ENCODE data around the gene UTS2B.

Gene UTS2B, protein sequence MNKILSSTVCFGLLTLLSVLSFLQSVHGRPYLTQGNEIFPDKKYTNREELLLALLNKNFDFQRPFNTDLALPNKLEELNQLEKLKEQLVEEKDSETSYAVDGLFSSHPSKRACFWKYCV

DNA sequence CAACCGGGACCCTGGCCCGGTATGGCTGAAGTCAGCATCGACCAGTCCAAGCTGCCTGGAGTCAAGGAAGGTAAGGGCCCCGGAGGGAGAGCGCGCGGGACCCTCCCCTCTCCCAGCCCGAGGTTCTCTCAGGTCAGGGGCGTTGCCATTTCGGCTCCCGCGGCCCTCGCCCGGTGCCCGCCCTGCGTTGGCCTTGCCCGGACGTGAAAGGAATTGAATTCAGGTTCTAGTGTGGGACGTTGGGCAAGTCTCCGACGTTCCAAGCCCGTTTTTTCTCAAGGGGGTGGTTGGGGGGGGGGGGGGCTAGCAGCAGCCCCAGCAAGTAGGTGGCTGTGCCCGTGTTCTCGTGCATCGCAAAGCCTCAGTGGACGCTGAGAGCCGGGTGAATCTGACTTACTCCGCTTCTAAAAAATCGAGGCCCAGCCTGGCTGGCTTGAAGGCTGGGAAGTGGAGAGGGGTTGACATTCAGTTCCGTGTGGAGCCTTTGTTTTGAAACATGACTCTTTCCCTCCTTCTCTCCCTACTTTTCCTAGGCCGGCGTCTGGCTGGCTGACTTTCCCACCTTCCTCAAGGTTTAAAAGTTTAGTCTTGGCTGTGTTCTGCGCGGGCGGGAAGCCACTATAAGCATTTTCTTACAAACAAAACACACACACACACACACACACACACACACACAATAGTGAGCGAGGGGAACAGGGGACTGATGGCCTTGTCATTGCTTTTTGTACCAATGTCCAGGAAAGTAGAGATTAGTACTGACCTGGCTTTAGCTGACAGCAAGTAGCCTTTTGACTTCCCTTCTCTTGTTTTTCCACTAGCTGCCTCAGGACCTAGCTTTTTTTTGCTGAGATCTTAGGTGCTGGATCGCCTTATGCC lies at the start of gene UTS2B:
Gene UTS2B, minus strand, starts transcription at position 873 of the 876 bp plus-strand sequence. CDS start 48,337 bp downstream, outside the sequence.
- peak; percentile 77 for DNase-seq (ENCODE audit: low spot score)

DNA sequence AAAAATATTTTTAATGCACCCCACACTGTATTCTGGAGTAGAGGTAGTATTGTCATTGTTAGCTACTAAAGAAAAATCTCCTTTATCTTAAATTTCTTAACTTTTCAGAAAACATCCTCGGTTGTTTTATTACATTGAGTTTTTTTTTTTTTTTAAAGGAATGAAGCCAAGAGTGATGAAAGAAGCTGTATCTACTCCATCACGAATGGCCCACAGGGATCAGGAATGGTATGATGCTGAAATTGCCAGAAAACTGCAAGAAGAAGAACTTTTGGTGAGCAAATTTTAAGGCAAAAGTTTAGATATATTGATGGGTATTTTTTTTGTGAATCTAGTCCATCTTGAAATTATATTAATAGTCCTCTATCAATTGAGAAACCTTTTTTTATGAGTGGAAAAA lies 49.7 kb upstream of the UTS2B start:
- DNase-seq (ENCODE audit: low spot score) = no peak

DNA sequence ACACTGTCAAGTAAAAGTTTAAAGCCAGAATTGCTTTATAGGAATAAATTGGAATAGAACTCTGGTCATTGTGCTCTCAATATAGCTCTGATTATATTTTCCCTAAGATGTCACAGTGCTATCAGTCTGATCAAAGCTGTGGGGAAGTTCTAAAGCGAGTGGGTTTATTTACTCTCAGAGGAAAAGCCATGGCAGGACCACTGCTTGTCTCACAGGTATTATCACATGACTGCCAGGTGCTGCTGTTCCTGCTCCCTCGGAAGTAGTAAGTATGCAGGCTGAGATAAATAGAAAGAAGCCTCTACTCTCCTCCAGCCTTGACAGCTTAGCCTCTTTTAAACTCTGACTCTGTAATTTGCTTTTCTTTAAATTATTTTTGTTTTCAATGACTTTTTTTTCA lies 49.1 kb upstream of the UTS2B start:
- no peak for DNase-seq (ENCODE audit: low spot score)

DNA sequence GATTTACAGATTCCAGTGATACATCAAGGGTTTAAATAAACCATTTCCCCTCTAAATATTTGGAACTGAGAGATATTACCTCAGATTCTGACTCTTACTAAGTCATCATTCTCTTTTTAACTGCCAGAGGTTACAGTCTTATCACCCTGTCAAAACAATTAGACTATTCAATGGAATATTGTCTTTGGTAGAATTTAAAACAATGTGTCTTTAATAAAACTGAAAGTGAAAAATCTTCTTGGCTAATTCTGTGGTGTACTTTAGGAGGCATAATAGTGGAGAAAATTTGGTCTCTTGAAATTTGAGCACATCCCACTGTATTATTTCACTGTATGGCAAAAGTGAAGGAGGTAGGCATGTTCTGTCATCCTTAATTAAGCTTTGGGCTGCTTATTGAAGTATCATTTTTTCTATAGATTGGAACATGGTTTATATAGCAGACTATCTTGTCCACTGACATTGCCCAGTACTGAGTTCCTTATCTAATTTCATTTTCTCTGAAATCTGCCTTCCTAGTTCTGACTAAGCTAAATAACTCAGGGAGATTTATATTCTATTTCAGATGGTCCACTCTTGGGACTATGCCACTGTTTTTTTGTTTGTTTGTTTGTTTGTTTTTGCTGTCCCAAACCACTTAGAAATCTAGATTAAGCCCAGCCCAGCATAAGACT lies 48.0 kb upstream of the UTS2B start:
- DNase-seq (ENCODE audit: low spot score) = no peak

DNA sequence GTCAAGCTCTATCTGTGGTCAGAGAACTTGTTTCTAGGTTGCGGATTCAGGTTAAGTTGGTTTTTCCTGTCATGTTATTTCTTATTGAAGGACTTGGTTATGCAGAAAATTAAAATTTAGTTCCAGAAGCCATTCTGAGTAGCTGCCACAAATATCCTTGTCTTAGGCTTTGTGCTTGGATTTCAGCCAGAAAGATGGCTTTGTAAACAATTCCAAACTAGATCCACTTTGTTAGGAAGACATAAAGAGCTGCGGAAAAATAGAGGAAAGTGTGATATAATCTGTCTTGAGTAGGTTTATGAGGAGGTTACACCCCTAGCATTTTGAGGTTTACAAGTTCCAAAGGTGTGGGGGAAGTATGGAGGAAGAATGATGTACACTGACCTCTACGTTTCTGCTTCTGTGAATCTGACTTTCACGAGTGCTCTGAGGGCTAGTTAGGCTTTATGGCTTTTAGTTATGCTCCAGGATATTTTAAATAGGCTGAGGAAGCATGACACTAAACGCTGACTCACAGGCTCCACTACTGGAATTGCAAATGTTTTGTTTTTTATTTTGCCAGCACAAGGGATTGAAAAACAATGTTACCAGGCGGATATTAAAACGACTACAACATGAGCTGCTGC lies 46.3 kb upstream of the UTS2B start:
- DNase-seq (ENCODE audit: low spot score) = no peak

DNA sequence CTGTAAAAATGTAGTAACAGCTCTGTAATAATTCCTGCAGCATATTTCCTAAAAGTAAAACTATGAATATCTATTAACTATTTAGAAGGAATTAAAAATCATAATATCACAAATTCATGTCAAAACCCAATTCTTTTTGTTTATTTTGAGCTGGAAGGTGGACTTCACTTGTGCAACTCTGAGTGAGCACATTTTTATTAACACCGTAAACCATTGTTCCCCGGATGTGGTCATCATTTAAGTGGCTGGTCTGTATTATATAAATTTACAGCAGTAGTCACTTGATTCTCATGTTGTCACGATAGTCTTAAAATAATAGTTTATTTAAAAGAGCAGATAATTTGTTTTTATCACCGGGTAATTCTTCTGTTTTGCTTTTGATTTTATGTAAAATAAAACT lies 43.0 kb upstream of the UTS2B start:
- no peak for DNase-seq (ENCODE audit: low spot score)

DNA sequence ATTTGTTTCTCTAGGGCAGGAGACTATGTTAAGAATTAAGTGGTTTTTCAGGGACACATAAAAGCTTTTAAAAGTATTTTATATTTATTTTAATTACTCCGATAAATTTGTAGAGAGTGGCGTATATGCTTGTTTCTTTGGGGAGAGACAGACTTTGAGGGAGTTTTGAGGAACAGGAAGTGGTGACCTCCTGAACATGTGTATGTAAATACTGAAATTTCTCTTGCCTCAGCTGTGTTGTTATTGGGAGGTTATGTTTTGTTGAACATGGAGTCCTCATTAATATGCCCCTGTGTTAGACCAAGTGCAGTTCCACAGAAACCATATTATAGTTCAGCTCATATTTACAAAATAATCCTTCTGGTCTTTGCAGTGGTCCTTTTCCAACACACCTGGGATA lies 41.8 kb upstream of the UTS2B start:
- DNase-seq (ENCODE audit: low spot score) = no peak

DNA sequence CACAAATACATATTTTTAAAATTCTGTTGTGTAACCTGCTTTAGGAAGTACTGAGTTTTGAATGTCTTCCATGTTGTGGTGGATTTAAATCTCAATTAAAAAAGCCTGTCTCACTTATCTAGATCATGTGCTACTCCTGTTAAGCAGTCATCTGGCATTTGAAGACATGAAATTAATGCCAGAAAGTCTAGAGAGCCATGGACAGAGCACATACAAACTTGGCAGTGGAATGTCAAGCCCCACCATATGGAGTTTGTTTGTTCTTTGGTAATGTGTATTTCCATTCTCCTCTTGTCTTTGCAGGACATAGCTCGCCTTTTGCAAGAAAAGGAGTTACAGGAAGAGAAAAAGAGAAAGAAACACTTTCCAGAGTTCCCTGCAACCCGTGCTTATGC lies 39.3 kb upstream of the UTS2B start:
- no peak for DNase-seq (ENCODE audit: low spot score)

DNA sequence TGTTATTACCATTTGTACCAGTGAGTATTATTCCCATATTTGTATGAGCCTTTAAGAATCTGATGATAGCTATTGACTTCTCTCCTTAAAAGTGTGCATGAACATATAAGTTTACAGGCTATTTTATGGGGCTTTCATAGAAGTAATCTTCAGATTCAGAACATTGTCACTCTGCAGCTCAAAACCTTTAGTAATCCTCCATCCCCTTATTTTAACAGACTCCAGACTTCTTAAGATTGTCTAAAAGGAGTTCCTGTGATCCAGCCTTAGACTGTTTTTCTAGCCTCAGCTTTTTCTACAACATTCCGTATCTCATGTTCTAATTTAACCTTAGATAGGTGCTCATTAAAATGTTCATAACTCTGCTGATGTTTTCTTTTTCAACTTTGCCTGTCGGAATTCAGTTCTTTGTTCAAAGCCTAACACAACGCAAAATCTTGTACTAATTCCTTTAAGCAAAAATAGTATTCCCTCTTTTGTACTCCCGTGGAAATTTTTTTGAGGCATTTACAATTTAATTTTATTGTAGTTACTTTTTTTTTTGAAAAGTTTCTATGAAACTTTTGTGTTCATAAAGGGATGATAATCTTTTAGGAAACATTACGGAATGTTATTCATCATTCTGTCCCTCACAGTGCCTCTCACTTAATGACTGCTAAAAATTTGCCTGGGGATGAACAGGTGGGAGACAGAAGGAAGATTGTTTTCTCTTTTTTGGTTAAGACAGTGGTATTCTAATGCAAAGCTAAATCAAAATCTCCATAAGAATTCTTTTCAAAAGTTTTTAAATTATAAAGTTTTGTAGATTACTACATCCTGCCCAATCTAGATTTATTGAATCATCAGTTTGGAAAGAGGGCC lies 38.7 kb upstream of the UTS2B start:
- no peak for DNase-seq (ENCODE audit: low spot score)

DNA sequence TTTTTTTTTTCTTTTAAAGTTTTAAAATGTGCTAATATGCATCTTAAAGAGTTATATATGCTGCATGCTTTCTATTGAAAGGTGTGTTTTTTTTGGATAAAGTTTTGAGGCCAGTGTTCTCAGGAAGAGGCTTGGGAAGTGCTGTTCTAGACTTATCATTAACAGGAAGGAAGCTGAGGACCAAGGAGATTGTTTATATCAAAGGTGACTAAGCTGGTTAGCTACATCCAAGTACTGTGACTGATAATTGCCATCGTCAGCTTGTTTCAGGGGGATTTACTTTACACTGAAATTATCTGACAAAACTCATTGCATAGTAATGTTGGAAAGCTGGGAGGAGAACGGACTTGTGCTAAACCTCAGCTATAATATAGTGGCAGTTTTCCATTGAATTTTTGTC lies 36.3 kb upstream of the UTS2B start:
- no peak for DNase-seq (ENCODE audit: low spot score)

DNA sequence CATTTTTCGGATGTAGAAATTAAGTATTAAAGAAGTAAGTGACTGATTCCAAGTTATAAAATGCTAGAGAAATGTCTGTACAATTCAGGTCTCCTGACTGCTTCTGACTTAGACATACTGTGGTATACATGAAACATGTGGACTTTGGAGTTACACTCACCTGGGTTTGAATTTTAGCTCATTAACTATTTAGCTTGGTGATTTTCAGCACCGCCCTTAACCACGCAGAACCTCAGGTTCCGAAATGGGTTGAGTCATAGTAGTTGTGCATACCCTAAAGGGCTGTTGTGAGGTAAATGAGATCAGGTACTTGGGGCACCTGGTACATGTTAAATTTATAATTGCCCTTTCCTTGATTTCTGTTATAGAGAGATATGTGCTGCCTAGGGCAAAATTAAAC lies 32.9 kb upstream of the UTS2B start:
- DNase-seq (ENCODE audit: low spot score) = no peak

DNA sequence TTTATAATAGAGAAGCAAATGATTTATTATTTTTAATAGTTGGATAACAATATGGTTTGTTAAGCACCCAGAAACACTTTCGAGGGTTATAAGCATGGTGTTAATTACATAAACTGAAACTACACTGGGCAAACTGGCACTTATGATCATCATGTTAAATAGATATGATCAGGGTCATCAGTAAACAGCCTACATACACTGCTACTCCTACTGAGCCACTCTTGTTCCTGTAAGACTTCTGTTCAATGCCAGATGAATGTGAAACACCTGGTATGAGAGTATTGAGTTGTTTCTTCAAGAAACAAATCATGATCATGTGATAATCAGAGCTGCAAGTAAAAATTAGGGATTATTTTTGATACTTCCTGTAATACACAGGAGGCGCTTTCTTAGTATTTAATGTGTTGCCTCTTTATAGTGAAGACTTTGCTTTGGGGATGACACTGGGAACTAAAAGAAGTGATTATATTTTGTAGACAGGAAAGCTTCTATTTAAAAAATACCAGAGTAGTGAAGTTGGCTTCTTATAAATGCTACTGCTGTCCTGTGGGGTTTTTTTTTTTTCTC lies 32.3 kb upstream of the UTS2B start:
- no peak for DNase-seq (ENCODE audit: low spot score)

DNA sequence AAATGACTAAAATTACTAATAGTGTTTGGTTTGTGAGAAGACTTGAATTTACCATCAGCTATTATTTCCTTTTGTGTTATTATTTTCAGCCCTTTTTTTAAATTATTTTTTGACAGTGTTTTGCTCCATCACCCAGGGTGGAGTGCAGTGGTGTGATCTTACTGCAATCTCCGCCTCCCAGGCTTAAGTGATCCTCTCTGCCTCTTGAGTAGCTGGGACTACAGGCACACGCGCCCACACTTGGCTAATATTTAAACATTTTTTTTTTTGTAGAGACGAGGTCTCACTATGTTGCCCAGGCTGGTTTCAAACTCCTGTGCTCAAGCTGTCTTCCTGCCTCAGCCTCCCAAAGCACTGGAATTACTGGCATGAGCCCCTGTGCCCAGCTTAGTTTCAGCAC lies 31.7 kb upstream of the UTS2B start:
- no peak for DNase-seq (ENCODE audit: low spot score)

DNA sequence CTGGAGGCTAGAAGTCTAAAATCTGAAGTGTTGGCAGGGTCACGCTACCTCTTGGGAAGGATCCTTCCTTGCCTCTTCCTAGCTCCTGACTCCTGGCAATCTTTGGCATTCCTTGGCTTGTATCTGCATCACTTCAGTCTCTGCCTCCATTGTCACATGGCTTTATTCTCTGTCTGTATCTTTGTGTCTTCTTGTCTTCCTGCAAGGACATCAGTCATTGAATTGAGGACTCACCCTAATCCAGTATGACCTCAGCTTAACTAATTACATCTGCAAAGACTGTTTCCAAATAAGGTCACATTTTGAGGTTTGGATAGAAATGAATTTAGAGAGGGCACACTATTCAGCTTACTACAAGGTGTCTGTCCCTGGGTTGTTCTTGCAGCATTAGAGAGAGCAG lies 31.1 kb upstream of the UTS2B start:
- no peak for DNase-seq (ENCODE audit: low spot score)

DNA sequence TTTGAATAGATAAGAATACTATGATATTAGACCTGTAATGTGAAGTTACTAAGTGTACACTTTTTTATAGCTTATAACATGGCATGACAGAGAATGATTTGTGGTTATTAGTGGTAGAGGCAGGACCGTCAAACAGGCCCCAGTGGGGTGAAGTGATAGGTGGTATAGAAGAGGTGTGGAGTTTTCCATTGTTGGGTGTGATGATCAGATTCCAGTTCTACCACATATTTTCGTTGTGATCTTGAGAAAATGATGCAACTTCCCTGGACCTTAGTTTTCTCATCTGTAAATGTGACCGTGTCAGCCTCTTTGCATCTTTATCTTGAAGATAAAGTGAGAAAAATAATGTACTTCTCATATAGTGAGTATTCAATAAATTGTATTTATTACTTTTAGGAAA lies 30.3 kb upstream of the UTS2B start:
- DNase-seq (ENCODE audit: low spot score) = no peak

DNA sequence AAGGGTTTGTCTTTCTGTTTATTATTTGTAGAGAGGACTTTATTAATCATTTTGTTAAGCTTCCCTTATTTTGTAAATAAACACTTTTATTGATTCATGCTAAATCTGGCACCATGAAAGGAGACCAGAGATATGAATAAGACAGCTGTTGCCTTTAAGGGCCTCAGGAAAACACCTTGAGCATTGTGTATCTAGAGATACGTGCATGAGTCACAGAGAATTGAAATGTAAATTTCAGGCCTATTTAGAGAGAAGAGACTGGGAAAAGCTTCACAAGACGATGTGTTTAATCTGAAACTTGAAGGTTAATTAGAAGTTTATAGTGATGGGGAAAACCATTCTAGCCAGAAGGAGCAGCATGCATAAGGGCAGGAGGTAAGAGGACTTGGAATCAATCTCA lies 28.6 kb upstream of the UTS2B start:
- no peak for DNase-seq (ENCODE audit: low spot score)

DNA sequence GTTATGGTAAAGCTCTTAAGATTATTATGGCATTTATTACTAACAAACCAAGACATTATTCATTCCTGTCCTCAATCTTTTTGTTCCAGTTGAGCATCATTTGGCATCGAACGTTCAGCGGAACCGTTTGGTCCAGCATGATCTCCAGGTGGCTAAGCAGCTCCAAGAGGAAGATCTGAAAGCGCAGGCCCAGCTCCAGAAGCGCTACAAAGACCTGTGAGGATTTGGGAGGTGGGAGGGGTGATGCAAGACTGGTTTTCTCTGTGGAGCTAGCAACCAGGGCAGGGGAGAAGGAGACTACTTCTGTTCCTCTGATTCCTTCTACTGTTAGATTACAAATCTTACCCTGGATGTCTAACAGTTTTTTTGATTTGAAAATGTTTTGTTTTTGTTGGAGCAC lies 27.6 kb upstream of the UTS2B start:
- no peak for DNase-seq (ENCODE audit: low spot score)

DNA sequence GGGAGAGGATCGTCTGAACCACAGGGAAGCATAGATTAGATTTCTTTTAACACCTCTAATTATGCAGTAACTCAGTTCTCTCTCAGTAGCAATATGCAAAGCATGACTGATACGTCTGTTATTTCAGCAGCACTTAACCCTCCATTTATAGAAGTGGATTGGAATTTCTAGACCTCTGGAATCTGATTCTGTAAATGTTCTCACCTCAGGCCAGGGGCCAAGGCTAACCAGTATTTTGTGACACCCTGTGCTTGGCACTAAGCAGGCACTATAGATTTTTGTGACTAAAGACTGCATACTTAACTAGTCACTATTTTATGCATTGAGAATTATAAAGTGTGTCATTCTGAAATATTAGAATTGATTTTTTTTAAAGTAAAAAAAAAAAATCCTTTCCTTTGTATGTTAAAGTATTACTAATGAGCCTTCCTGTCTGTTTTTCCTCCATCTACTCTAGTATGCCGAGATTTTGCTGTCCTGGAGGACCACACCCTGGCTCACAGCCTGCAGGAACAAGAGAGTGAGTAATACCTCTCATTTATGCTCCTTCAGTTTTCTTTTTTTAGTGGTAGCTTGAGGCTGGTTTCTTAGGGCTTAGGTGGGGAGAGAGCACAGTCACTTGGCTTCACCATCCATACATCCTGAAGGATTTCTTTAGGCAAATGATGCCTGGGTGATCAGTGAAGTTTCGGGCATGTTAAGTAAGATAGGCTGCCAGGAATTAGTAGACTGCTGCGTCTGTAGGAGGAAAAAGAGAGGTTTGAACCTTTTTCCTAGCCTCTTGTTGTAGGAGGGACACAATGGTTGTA lies 26.5 kb upstream of the UTS2B start:
- DNase-seq (ENCODE audit: low spot score) = no peak

DNA sequence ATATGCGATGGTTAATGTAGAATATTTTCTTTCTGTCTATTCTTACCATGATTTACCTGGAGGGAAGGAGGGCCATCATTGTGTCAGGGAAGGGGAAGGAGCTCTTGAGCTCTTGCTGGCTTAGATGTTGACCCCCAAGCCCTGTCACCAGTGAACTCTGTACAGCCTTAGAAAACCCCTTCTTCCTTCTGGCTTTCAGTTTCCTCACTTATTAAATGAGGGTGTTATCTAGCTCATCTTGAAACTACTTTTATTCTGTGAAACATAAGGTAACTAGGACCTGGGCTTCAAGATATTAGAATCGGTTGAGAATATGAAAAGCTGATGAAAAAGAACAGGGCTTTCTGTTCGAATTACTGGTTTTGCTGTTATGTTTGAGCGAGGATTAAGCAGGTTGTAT lies 25.1 kb upstream of the UTS2B start:
- DNase-seq (ENCODE audit: low spot score) = no peak

DNA sequence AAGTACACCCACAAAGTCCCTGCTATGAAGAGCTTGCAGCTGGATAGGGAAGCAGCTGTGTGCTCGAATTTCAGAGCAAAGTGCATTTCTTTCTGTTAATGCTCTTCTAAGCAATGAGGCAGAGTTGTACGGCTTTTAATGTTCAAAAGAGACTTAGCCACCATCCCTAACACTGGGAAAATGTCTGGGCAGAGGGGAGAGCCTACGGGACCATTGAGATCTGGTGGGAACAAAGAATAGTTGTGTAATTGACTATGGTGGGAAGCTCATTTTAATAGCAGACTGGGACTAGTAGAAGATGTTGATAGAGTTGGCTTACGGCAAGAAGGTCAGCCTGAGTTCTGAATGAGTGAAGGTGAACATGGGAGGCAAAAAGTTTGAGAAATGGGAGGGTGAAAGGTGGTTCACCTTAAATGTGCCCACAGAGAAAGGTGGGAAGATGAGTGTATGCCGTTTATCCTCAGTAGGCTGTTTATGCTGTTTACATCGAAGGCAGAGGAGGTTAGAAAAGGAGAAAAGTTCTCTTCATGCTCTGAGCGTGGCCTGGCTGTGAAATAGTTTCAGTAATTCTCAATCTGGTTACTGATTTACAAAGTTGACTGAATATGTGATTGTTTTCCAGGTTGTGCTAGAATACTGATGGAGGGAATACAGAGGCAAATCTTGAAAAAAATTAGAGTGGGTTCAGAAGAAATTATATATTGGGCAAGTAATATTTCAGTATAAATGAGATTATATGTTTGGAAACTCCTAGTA lies 22.9 kb upstream of the UTS2B start:
- no peak for DNase-seq (ENCODE audit: low spot score)

Measured in left forelimb (tissue), 1 donor.